WI38 (cell line): ENCODE measurements around the gene DLGAP1.

ENCODE experiments used
- H3K4me3 ChIP-seq: 2 replicates; pipeline ENCODE4 v1.5.1; 2011; ENCODE audit warnings: low read depth, mild to moderate bottlenecking, control low read depth, low read length
- TF ChIP-seq, protein P1 (sequence below): IDR thresholded peaks from 2 replicates; pipeline ENCODE4 v1.5.1; 2012; ENCODE audit warnings: low read depth, mild to moderate bottlenecking, control low read depth, low read length

The DLGAP1 gene

DNA sequence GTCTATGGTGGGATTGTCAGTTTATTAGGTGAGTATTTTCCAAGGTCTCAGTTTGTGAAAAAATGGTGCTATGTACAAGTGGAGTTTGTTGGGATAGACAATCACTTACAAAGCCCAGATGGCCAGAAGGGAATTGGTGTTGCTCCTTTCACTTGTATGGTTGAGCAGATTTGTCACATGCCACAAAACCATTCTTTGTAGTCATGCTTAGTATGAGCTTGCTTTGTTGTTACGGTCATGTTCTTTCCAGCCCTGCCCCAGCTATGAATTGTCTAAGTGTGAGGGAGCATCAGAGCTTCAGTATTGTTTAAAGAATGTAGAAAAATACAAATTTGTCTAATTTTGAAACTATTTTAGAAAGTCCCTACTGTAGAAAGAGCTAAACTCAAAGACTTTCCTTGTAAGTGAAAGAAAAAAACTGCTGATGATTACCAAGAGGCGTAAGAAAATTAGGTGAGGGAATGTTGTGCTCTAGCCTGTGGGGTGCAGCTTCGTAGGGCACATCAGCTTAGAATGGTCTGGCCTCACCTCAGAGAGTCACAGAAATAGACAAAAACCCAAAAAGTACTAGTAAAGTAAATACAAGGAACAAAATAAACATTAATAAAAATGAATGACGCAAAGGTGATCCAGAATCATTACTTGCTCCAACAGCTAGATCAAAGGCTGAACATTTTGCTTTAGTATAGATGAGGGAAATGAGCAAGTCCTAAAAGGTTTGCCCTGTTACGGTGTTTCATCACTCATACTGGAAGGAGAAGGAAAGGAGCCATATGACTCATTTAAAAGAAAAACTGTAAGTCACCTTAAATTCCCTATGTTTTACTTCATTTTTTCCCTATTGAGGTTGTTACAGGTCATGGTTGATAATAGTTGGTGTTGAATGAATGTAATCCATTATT, 995.9 kb downstream of the DLGAP1 start:
- TF ChIP-seq, protein P1, sequence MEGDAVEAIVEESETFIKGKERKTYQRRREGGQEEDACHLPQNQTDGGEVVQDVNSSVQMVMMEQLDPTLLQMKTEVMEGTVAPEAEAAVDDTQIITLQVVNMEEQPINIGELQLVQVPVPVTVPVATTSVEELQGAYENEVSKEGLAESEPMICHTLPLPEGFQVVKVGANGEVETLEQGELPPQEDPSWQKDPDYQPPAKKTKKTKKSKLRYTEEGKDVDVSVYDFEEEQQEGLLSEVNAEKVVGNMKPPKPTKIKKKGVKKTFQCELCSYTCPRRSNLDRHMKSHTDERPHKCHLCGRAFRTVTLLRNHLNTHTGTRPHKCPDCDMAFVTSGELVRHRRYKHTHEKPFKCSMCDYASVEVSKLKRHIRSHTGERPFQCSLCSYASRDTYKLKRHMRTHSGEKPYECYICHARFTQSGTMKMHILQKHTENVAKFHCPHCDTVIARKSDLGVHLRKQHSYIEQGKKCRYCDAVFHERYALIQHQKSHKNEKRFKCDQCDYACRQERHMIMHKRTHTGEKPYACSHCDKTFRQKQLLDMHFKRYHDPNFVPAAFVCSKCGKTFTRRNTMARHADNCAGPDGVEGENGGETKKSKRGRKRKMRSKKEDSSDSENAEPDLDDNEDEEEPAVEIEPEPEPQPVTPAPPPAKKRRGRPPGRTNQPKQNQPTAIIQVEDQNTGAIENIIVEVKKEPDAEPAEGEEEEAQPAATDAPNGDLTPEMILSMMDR: no peak
- H3K4me3 ChIP-seq: no peak overlapping the region

DNA sequence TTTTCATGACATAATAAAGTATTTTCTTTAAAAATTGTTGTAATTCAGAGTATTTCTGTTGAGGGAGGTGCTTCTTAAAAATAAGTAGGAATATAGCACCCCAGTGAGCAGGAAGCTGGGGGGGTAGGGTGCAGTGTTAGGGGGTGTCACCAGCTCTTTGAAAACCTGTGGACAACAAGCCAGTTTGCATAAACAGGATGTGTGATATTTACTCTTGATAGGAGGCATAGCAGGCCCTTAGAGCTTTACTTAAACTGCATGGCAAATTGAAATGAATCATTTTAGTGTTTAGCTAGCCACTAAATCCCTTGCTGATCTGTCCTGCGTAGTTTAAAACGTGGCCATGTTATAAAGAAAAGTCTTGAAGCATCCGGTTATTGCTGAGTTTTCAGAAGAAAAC, 996.7 kb downstream of the DLGAP1 start:
- no peak overlapping the region for H3K4me3 ChIP-seq
- TF ChIP-seq, protein P1: no peak

DNA sequence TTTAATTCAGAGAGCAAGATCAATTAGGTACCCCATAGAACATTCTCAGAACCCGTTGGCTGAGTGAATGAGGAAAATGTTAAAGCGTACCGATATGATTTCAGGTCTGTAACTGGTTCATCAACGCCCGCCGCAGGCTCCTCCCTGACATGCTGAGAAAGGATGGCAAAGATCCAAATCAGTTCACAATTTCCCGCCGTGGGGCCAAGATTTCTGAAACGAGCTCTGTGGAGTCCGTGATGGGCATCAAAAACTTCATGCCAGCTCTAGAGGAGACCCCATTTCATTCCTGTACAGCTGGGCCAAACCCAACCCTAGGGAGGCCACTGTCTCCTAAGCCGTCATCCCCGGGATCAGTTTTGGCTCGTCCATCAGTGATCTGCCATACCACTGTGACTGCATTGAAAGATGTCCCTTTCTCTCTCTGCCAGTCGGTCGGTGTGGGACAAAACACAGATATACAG, 997.8 kb downstream of the DLGAP1 start:
- no peak overlapping the region for H3K4me3 ChIP-seq
- TF ChIP-seq, protein P1: no peak

DNA sequence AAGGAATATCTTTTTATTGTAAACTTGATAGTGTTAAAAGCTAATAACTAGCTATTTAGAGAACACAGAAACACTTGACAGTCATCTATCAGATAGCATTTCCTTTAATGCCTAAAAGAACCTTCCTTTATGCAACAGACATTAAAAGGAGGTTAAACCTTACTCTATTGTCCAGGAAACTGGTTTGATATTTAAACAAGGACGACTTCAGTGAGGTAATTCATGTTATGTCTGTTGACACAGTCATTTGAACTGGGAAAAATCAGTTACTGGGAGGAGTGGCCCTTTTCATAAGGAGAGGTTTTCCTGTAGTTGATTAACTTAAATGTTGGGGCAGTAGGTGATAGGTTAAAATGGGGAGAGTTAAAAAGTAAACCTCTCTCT, 998.4 kb downstream of the DLGAP1 start:
- no peak overlapping the region for H3K4me3 ChIP-seq
- TF ChIP-seq, protein P1: no peak

DNA sequence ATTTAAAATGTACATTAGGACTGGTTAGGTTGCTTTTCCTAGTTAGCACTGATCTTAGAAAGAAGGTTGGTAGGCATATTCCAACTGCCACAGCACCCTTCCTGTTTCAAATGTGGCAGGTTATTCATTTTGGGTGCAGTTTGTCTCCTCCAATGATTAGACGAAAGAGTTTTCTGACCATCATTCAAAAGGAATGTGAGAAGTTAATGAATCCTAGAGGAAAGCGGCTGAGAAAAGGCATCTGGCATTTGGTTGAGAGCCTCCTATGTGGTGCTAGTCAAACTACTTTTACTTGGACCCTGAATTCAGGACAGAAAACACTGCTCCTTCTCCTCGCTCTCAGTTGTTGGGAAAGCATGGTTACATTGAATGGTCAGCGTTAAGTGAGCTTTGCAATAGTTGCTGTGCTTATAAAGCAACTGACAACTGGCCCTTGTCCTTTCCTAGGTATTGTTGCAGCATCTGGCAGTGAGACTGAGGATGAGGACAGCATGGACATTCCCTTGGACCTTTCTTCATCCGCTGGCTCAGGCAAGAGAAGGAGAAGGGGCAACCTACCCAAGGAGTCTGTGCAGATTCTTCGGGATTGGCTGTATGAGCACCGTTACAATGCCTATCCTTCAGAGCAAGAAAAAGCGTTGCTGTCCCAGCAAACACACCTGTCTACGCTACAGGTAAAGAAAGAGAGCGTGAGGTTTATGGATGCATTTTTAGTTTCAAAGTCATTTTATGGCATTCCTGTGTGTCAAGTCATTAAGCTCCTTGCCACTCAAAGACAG, 999.0 kb downstream of the DLGAP1 start:
- TF ChIP-seq, protein P1: no peak

DNA sequence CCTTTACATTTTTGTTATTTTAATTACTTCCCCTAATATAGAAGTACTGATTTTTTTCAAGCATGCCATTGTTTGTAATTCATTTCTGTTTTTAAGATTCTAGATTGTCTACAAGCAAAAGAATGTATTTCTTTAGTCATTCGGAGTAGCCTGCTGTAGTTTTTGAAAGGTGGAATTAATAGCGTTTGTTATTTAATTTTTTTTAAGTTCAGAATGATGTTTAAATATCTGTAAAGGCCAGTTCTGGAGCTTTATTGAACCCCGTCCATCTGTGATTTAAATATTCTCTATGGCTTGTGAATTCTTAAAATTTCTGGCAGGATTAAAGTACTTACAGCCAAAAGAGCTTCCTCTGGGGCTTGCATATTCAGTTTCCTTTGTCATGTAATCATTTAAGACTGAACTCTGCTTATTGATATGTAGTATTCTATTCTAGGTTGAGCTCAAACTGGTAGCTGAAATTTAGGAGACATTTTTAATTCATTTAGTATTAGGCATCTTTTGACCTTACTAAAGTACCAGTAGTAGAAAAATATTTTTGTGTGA, 999.9 kb downstream of the DLGAP1 start:
- peak overlapping the region; percentile 52 for H3K4me3 ChIP-seq

More for the DNA sequence above, 999.0 kb downstream of the DLGAP1 start:
- H3K4me3 ChIP-seq: peak overlapping the region; percentile 52; the same call in 1 of the 2 replicates

More for the DNA sequence above, 999.9 kb downstream of the DLGAP1 start:
- TF ChIP-seq, protein P1: no peak
